HEK293 (cell line): ENCODE measurements around the gene IKZF1.
A peak's percentile ranks its signal among the peaks of the same experiment; 100 is the strongest.

ENCODE experiments used
- GLIS2 ChIP-seq: fragments of 450-650 bp; formaldehyde crosslinking; IDR thresholded peaks from 2 replicates; pipeline ENCODE4 v1.5.1; 2016; ENCODE audit warnings: missing biosample characterization, missing genetic modification characterization
- HIC1 ChIP-seq: fragments of 450-650 bp; formaldehyde crosslinking; IDR thresholded peaks from 2 replicates; pipeline ENCODE4 v1.5.1; 2016; ENCODE audit warnings: missing biosample characterization, missing genetic modification characterization
- HOXC10 ChIP-seq: sonication (generic); formaldehyde crosslinking; IDR thresholded peaks from 2 replicates; pipeline ENCODE4 v1.8.1; 2023; ENCODE audit warnings: mild to moderate bottlenecking, missing genetic modification reagents
- KLF17 ChIP-seq: fragments of 450-650 bp; formaldehyde crosslinking; IDR thresholded peaks from 2 replicates; pipeline ENCODE4 v1.5.1; 2016; ENCODE audit warnings: missing biosample characterization, missing genetic modification characterization
- OSR2 ChIP-seq: fragments of 450-650 bp; formaldehyde crosslinking; IDR thresholded peaks from 2 replicates; pipeline ENCODE4 v1.5.1; 2016; ENCODE audit warnings: missing biosample characterization, missing genetic modification characterization
- REST ChIP-seq: fragments of 450-650 bp; formaldehyde crosslinking; IDR thresholded peaks from 2 replicates; pipeline ENCODE4 v1.5.1; 2016; ENCODE audit warnings: missing biosample characterization, missing genetic modification characterization
- SCRT2 ChIP-seq: fragments of 450-650 bp; formaldehyde crosslinking; IDR thresholded peaks from 2 replicates; pipeline ENCODE4 v1.5.1; 2016; ENCODE audit warnings: missing biosample characterization, missing genetic modification characterization
- SP7 ChIP-seq: fragments of 450-650 bp; formaldehyde crosslinking; IDR thresholded peaks from 2 replicates; pipeline ENCODE4 v1.5.1; 2016; ENCODE audit warnings: missing biosample characterization, missing genetic modification characterization
- TSHZ1 ChIP-seq: fragments of 450-650 bp; formaldehyde crosslinking; IDR thresholded peaks from 2 replicates; pipeline ENCODE4 v1.5.1; 2016; ENCODE audit warnings: missing biosample characterization, missing genetic modification characterization, borderline replicate concordance
- ZBTB26 ChIP-seq: fragments of 450-650 bp; formaldehyde crosslinking; optimal IDR thresholded peaks from 2 replicates; pipeline ENCODE3; 2016; ENCODE audit warnings: missing biosample characterization, mild to moderate bottlenecking, missing genetic modification characterization
- ZNF10 ChIP-seq: fragments of 450-650 bp; formaldehyde crosslinking; IDR thresholded peaks from 2 replicates; pipeline ENCODE4 v1.5.1; 2017; ENCODE audit warnings: missing biosample characterization, missing genetic modification characterization
- ZNF146 ChIP-seq: fragments of 450-650 bp; formaldehyde crosslinking; IDR thresholded peaks from 2 replicates; pipeline ENCODE4 v1.5.1; 2016; ENCODE audit warnings: missing biosample characterization, missing genetic modification characterization
- ZNF24 ChIP-seq: fragments of 450-650 bp; formaldehyde crosslinking; IDR thresholded peaks from 2 replicates; pipeline ENCODE4 v1.5.1; 2016; ENCODE audit warnings: missing biosample characterization, missing genetic modification characterization
- ZNF311 ChIP-seq: fragments of 450-650 bp; formaldehyde crosslinking; IDR thresholded peaks from 2 replicates; pipeline ENCODE4 v1.5.1; 2017; ENCODE audit warnings: missing biosample characterization, missing genetic modification characterization, borderline replicate concordance
- ZNF341 ChIP-seq: fragments of 450-650 bp; formaldehyde crosslinking; IDR thresholded peaks from 2 replicates; pipeline ENCODE4; 2016; ENCODE audit warnings: low read depth, missing biosample characterization, missing genetic modification characterization
- ZNF423 ChIP-seq: fragments of 450-650 bp; formaldehyde crosslinking; IDR thresholded peaks from 2 replicates; pipeline ENCODE4 v1.5.1; 2016; ENCODE audit warnings: missing biosample characterization, missing genetic modification characterization
- ZNF518A ChIP-seq: fragments of 450-650 bp; formaldehyde crosslinking; conservative IDR thresholded peaks from 2 replicates; pipeline ENCODE4 v1.5.1; 2016; ENCODE audit warnings: low read depth, missing biosample characterization, missing genetic modification characterization
- ZNF561 ChIP-seq: fragments of 450-650 bp; IDR thresholded peaks from 2 replicates; pipeline ENCODE4 v1.5.1; 2018; ENCODE audit warnings: missing biosample characterization, missing genetic modification characterization, borderline replicate concordance
- ZNF580 ChIP-seq: fragments of 450-650 bp; formaldehyde crosslinking; IDR thresholded peaks from 2 replicates; pipeline ENCODE4 v1.5.1; 2016; ENCODE audit warnings: missing biosample characterization, missing genetic modification characterization
- ZNF843 ChIP-seq: fragments of 450-650 bp; formaldehyde crosslinking; IDR thresholded peaks from 2 replicates; pipeline ENCODE4 v1.5.1; 2016; ENCODE audit warnings: missing biosample characterization, missing genetic modification characterization
- ZSCAN16 ChIP-seq: fragments of 450-650 bp; formaldehyde crosslinking; IDR thresholded peaks from 2 replicates; pipeline ENCODE4 v1.5.1; 2016; ENCODE audit warnings: missing biosample characterization, missing genetic modification characterization

IKZF1 gene

GRCh38 chr7:50449881-50450589 lies 145.5 kb downstream of the IKZF1 start, which contains the start of gene FIGNL1 (continued):
- TF ChIP-seq TSHZ1 (tag by site-specific recombination), result no peak
- TF ChIP-seq SP7 (tag by site-specific recombination), result peak; percentile 84
- TF ChIP-seq REST (tag by site-specific recombination), result 0 out of 2 replicates have a peak, but pooled peaks have one; percentile 15
- TF ChIP-seq ZNF10 (tag by site-specific recombination), result peak; percentile 27; the same call in 1 of the 2 replicates
- 0 out of 2 replicates have a peak, but pooled peaks have one; percentile 23 for TF ChIP-seq ZNF580
- TF ChIP-seq OSR2 (tag by site-specific recombination), result peak; percentile 35; the same call in 1 of the 2 replicates
- peak; percentile 58; the same call in 1 of the 2 replicates for TF ChIP-seq ZNF24
- no peak for TF ChIP-seq ZNF311 (tag by site-specific recombination)
- TF ChIP-seq GLIS2, result peak; percentile 96
- TF ChIP-seq ZNF518A (tag by site-specific recombination), result peak; percentile 56
- TF ChIP-seq ZBTB26 (tag by site-specific recombination), result peak; percentile 95
- 0 out of 2 replicates have a peak, but pooled peaks have one; percentile 64 for TF ChIP-seq HOXC10
- 0 out of 2 replicates have a peak, but pooled peaks have one; percentile 76 for TF ChIP-seq ZSCAN16 (tag by site-specific recombination)
- TF ChIP-seq ZNF423, result peak; percentile 91
- 0 out of 2 replicates have a peak, but pooled peaks have one; percentile 18 for TF ChIP-seq ZNF561
- TF ChIP-seq HIC1, result peak; percentile 81
- 0 out of 2 replicates have a peak, but pooled peaks have one; percentile 13 for TF ChIP-seq ZNF146 (tag by site-specific recombination)
- TF ChIP-seq SCRT2 (tag by site-specific recombination), result peak; percentile 55
- peak; percentile 50 for TF ChIP-seq ZNF843 (tag by site-specific recombination)
- 0 out of 2 replicates have a peak, but pooled peaks have one; percentile 44 for TF ChIP-seq KLF17 (tag by site-specific recombination)
- peak; percentile 37; the same call in 1 of the 2 replicates for TF ChIP-seq ZNF341 (tag by site-specific recombination)
